UCSD-AML1 (cell line): ENCODE measurements around the gene NUAK2.

Experiments
- DNase-seq: peaks from one replicate; lab custom pipeline; 2025; ENCODE audit not compliant: unreplicated experiment; lab: John Stamatoyannopoulos, UW

The NUAK2 gene

DNA sequence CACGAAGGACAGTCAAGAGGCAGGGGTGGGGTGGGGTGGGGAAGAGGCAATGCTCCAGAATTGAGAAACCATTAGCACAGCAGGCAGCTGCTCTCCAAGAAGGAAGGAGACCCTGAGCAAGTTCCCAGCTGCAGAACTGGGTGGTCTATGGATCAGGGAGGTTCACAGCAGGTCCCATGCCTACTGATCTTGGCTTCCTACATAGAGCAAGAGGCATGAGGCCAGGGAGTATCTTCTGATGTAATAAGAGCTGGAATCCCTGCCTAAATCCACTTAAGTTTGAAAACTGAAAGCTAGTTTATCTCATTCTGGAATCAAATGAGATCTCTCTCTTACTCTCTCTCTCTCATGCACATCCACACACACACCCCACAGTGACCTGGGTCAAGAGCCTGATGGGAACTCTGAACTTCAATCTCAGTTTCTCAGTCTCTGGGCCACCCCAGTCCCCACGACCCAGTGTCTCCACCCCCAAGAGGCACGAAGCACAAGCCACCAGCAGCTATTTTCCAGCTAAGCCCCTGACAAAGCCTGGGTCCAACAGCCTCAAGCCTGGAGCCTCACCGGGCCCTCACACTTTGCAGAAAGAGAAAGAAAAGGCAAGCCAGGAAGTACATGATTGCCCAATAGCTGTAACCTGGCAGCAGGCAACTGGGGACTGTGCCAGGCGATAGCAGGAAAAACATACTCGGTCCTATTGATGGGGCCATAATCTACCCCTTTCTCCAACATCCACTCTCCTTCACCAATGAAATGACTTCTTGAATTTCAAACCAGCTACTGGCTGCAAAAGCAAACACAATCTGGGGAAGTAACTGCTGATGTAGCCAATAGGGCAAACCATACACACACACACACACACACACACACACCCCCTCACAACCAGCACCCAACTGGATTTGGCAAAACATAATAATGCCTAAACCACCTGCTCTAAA, 2.2 kb downstream of the NUAK2 start:
- DNase-seq: peak; percentile 24

- no peak for DNase-seq
Observed at GRCh38 chr1:205318231-205318991, 3.1 kb downstream of the NUAK2 start.

GRCh38 chr1:205317311-205317917, 4.1 kb downstream of the NUAK2 start:
- DNase-seq: no peak

DNA sequence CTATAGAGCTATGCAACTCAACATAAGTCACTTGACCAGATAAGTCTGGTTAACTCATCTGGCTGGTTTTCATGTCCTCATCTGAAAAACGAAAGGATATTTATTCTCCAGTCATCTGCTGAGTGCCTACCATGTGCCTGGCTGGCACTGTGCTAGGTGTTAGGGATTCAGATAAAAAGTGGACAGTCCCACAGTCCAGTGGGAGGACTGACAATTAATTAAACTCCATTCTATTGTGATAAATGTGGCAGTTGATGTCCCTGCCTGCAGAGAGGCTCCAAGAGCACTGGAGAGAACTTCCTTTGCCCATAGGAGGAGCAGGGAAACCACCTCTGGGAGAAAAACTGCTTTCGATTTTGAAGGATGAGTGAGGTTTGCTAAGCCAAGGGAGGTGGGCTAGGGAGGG, 5.4 kb downstream of the NUAK2 start:
- no peak for DNase-seq

DNA sequence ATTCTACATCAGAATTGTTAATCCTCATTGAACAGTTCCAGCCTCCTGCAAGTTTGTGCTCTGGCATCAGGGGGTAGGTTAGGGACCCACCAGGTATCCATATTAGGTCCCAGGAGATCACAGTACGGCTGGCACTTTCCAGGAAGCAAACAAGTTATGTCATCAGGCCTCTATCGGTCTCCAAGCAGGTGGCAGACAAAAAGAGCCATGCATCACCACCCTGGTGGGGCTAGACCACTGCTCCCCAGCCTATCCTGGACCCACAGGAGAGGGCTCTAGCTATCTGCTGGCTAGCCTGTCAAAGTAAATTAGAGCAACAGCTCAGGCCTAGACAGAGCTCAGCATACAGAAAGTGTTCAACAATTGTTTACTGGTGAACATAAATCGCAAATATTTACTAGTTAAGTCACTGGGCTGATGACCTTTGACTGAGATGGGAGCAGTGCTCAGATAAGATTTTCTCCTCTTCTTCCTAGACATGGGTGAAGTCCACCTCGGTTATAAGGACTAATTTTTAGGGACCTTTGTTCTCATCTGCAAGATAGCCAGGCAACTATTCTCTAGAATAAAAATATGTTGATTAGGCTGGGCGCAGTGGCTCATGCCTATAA, 6.4 kb downstream of the NUAK2 start:
- no peak for DNase-seq

DNA sequence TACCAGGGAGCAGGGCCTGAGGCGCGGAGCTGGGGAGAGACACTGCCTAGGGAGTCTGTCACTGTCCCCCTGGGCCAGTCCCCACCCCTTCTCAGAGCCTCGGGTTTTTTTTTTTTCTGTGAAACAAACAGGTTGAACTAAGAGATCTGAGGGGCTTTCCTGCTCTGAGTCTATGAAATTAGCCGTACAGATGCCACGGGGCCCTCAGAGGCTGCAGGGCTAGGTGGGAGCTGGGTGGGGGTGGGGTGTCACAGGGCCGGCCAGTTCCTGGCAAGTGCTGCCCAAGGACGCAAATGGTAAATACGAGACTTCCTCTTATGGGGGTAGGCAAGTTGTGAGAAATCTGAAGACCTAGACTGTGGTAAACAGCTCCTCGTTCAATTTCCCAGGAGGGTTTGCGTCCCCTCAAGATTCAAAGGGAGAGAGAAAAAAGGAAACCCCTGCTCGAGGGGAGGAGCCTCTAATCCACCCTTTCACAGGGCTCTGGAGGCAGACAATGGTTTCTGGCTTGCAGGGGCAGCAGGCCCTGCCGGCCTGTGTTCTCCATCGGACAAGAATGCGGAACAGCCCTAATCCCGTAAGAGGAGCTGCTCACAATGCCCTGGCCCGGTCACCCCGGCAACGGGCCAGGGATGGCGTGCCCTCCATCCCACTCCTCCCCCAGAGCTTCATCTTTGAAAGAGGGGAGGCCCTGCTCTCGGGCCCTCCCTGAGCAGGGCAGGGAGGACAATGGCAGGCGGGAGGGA, 7.8 kb downstream of the NUAK2 start:
- no peak for DNase-seq

DNA sequence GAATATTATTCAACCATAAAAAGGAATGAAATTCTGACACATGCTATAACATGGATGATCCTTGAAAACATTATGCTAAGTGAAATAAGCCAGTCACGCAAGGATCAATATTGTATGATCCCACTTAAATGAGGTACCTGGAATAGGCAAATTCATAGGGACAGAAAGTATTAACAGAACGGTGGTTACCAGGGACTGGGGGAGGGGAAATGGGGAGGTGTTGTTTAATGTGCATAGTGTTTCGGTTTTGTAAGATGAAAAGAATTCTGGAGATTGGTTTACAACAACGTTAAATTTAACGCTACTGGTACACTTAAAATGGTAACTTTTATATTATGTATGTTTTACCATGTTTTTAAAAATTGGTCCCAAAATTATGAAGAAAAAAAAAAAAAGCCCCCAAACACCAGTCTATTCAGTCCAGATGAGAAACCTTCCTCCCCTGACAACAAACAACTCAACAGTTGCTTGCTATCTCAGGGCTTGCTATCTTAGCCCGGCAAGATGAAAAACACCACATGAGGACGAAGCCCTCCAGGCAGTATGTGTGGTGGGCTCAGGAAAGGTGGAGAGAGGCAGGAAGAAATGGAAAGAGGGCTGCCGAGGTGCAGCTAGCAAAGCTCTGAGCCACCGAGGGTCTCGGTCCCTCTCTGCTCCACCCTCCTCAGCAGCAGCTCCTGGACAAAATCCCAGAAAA, 8.5 kb downstream of the NUAK2 start:
- no peak for DNase-seq

- no peak for DNase-seq
Observed at GRCh38 chr1:205310976-205311704, 10.4 kb downstream of the NUAK2 start.

DNA sequence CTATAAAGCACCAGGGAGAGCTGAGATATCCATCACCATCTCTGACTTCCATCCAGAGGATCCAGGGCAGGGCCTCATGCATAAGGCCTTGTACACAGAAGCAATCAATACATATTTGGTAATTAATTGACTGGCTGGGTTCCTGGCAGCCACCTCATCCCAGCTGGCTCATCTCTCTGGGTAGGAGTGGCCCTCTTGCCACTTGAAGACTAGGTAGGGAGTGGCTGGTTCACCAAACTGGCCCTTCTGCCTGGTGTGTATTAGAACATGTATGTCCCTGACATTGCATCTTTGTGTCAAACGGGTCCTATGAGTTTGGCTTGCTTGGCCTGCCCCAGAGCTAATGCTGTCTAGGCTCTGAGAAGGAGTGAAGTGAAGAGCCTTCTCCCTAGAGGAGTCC, 11.8 kb downstream of the NUAK2 start:
- DNase-seq: no peak

GRCh38 chr1:205306929-205307566, 14.5 kb downstream of the NUAK2 start:
- DNase-seq: no peak

DNA sequence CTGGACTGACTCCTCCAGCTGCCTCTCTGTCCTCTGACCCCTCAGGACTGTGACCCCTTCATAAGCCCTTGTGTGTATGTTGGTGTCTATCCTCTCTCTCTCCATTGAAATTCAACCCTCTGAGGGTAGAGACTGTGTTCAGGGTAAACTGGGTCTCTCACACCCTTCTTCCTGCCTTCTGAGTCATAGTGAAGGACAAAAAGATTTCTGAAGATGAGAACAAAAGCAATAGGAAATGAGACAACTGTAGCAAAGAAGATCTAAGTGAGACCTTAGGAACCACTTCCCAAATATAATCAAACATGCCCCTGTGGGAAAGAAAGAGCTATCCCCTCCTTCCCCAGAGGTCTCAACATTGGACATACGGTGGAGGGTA, 16.9 kb downstream of the NUAK2 start:
- DNase-seq: no peak

- no peak for DNase-seq
Observed at GRCh38 chr1:205304046-205304694, 17.4 kb downstream of the NUAK2 start.

DNA sequence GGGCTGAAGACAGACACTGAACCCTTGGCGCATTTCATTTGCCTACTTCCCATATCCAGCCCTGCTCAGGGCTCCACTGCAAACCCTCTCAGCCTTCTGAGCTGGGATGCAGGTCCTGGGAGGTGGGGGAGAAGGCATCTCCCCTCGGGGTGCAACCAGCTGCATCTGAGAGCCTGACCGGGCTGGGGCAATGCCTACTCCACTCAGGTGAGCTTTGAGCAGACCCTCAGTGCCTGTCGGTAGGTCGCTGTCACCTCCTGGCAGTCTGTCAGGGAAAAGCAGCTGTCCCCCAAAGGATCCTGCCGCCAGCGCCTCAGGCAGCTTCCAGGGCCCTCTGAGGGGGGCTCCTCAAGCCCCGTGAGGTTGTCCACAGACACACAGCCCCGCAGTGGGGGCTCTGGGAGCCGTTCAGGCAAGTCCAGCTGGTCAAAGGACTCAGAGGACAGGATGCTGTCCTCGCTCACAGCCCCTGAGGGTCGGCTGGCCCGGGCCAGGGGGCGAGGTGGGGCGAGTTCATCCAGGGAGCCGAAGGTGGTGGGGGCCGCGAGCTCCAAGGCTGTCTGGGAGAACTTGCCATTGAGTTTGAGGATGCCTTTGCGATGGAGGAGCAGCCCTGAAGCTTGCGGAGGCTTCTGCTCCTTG, 18.2 kb downstream of the NUAK2 start:
- no peak for DNase-seq

DNA sequence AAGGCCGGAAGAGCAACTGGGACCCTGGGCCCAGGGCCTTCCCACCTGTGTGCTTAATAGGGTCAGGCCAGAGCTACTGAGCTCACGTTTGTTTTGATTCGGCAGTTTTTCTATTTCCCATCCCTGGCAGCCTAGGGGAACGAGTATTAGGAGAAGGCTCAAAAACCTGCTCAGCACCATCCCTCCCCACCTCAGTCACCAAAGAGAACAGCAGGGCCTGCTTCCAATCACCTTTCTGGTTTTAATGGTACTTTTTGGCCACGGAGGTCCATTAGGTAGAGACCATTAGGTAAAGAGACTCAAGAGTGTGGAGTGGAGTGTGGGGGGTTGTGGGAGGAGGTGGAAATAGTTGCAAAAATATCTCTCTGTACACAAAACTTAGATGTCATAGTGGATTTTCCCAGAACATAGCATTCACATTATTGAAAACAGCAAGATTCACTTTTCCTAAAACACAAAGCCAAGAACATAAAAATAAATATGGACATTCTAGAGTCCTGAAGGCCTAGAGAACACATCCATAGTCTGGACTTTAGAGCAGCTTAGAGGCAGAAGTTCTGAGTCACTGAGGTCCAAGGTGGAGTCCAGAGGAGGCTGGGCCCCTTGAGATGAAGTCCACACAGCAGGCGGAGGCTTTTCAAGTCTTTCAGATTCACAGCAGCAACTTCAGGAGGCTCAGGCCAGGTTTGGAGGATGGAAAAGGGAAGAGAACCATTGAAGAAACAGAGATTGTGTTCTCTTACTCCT, 19.5 kb downstream of the NUAK2 start:
- DNase-seq: no peak

GRCh38 chr1:205301205-205301821, 20.2 kb downstream of the NUAK2 start:
- DNase-seq: no peak

DNA sequence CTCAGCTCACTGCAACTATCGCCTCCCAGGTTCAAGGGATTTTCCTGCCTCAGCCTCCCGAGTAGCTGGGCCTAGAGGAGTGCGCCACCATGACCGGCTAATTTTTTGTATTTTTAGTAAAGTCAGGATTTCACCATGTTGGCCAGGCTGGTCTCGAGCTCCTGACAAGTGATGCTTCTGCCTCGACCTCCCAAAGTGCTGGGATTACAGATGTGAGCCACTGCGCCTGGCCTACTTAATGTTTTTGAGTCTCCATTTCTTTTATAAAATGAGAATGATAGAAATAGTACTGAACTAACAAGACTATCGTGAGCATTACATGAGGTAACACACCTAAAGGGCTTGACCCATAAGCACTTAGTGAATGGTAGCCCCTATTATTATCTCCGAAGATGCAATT, 21.4 kb downstream of the NUAK2 start:
- DNase-seq: no peak
